HuH-7 (cell line): ENCODE data around the gene LCMT2.

Source experiments
- DNase-seq: peaks from one replicate; pipeline ENCODE4 v3.0.0; 2011; ENCODE audit warnings: low spot score

LCMT2 gene

GRCh38 chr15:43329960-43330779 lies at the start of gene LCMT2:
TSS of gene LCMT2 (minus strand) at chr15:43330573. CDS start at chr15:43330489, 84 bp downstream.
- peak; percentile 85 for DNase-seq

- no peak for DNase-seq
These were observed 48.2 kb upstream of the LCMT2 start for GRCh38 chr15:43378601-43379000.

GRCh38 chr15:43376017-43376705 lies 45.8 kb upstream of the LCMT2 start:
- DNase-seq: peak; percentile 30

GRCh38 chr15:43370975-43371974 lies 40.9 kb upstream of the LCMT2 start, which contains the start of the genes TUBGCP4 and ZSCAN29:
TSS of gene TUBGCP4 (plus strand) at chr15:43371101. CDS start at chr15:43371355, 254 bp downstream.
TSS of gene ZSCAN29 (minus strand) at chr15:43371043. CDS start at chr15:43369913, 1,130 bp downstream.
- peak; percentile 86 for DNase-seq

GRCh38 chr15:43370310-43370974 lies 40.1 kb upstream of the LCMT2 start:
- peak; percentile 15 for DNase-seq

GRCh38 chr15:43361313-43361903 lies 31.0 kb upstream of the LCMT2 start:
- no peak for DNase-seq

- no peak for DNase-seq
These were observed 30.4 kb upstream of the LCMT2 start for GRCh38 chr15:43360821-43361220.

- no peak for DNase-seq
These were observed 22.5 kb upstream of the LCMT2 start for GRCh38 chr15:43352693-43353382.

GRCh38 chr15:43347114-43347513 lies 16.7 kb upstream of the LCMT2 start:
- DNase-seq: no peak

GRCh38 chr15:43346305-43346704 lies 15.9 kb upstream of the LCMT2 start:
- no peak for DNase-seq

GRCh38 chr15:43330780-43331087 lies 361 bp upstream of the LCMT2 start:
- DNase-seq: no peak

GRCh38 chr15:43329217-43329959 lies 985 bp downstream of the LCMT2 start:
- no peak for DNase-seq

GRCh38 chr15:43325039-43325684 lies 5.2 kb downstream of the LCMT2 start:
- DNase-seq: no peak

- no peak for DNase-seq
These were observed 11.2 kb downstream of the LCMT2 start for GRCh38 chr15:43318990-43319771.

GRCh38 chr15:43317566-43318184 lies 12.7 kb downstream of the LCMT2 start:
- DNase-seq: no peak

GRCh38 chr15:43316971-43317346 lies 13.4 kb downstream of the LCMT2 start:
- no peak for DNase-seq

- DNase-seq: no peak
These were observed 14.1 kb downstream of the LCMT2 start for GRCh38 chr15:43316016-43316970.
